Mucosa of descending colon (tissue), 3 donors: ENCODE measurements around the gene CYP19A1. TPM values are rescaled to one million over a fixed set of nuclear protein-coding genes. Genes with fewer than 3 reads are reported as not detected.
A peak's percentile ranks its signal among the peaks of the same experiment; 100 is the strongest.

Experiments
- ATAC-seq: fragments of 200-7000 bp; cut with Tn5 transposase; one replicate; pipeline ENCODE4 v1.9.1; 2020; ENCODE audit warnings: mild to moderate bottlenecking, moderate library complexity
- DNase-seq, 3 donors: peaks; one replicate each; pipeline ENCODE4 v3.0.0-alpha.2; 2020
- H3K36me3 ChIP-seq: fragments of 200-600 bp; one replicate; pipeline ENCODE4 v1.8.0; 2021; ENCODE audit warnings: low read depth, mild to moderate bottlenecking
- H3K4me1 ChIP-seq: fragments of 200-600 bp; one replicate; pipeline ENCODE4 v1.8.0; 2021; ENCODE audit warnings: low read depth, mild to moderate bottlenecking
- H3K4me3 ChIP-seq: fragments of 200-600 bp; one replicate; pipeline ENCODE4 v1.8.0; 2021; ENCODE audit warnings: mild to moderate bottlenecking
- H3K9me3 ChIP-seq: fragments of 200-600 bp; one replicate; pipeline ENCODE4 v1.8.0; 2021; ENCODE audit warnings: mild to moderate bottlenecking
- intact Hi-C, 2 donors: fragments of 100-400 bp; cut with DNase I in 1 of 2; cut with micrococcal nuclease in 1 of 2; formaldehyde crosslinking; loops; one replicate each; pipeline versions ENCODE4 v1.11.0 to v1.11.1; 2022; cut with DNase I, micrococcal nuclease
- total RNA-seq, 3 donors: library from RNA; stranded (reverse); fragmentation: NEBNext Ultra II Directional in 2 of 3; extraction: Animal tissue kit (Norgen Biotek cat#: 25700) in 2 of 3; gene quantifications; one replicate each; pipeline versions ENCODE4 v1.2.1 to v1.2.4, GENCODE V29; 2021 to 2023
- TF ChIP-seq, protein P1 (sequence below): fragments of 200-600 bp; IDR thresholded peaks from one replicate; pipeline ENCODE4 v1.8.0; 2022; ENCODE audit warnings: antibody characterized with exemption, mild to moderate bottlenecking
- donor health status: DM: no; HTN: no; CAD: no; lungs with moderate emphysema.
- donor health status: DM: no; HTN: no; CAD: no.
- donor health status: DM: no; HTN: yes; CAD: no.

The CYP19A1 gene
- total RNA-seq, 3 donors from 2014 or later, result 0.06 to 0.63 (median 0.23) TPM

GRCh38 chr15:51267051-51267702, 71.2 kb downstream of the CYP19A1 start:
- intact Hi-C loops, result loop anchor here in 1 of 2 donors (5.0 kb wide), 1 partner anchor 55 kb away; no protein-coding TSS in a partner anchor
- H3K36me3 ChIP-seq, result no peaks in the 10 kb centered on the region
- TF ChIP-seq, protein P1, sequence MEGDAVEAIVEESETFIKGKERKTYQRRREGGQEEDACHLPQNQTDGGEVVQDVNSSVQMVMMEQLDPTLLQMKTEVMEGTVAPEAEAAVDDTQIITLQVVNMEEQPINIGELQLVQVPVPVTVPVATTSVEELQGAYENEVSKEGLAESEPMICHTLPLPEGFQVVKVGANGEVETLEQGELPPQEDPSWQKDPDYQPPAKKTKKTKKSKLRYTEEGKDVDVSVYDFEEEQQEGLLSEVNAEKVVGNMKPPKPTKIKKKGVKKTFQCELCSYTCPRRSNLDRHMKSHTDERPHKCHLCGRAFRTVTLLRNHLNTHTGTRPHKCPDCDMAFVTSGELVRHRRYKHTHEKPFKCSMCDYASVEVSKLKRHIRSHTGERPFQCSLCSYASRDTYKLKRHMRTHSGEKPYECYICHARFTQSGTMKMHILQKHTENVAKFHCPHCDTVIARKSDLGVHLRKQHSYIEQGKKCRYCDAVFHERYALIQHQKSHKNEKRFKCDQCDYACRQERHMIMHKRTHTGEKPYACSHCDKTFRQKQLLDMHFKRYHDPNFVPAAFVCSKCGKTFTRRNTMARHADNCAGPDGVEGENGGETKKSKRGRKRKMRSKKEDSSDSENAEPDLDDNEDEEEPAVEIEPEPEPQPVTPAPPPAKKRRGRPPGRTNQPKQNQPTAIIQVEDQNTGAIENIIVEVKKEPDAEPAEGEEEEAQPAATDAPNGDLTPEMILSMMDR, result no peak
- DNase-seq, result peak in 1 of 3 donors; percentile 36
- H3K4me3 ChIP-seq, result no peak overlapping the region
- H3K4me1 ChIP-seq, result peaks cover 11% of the 10 kb centered on the region
- H3K9me3 ChIP-seq, result no peaks in the 10 kb centered on the region
- peak; percentile 62 for ATAC-seq

DNA sequence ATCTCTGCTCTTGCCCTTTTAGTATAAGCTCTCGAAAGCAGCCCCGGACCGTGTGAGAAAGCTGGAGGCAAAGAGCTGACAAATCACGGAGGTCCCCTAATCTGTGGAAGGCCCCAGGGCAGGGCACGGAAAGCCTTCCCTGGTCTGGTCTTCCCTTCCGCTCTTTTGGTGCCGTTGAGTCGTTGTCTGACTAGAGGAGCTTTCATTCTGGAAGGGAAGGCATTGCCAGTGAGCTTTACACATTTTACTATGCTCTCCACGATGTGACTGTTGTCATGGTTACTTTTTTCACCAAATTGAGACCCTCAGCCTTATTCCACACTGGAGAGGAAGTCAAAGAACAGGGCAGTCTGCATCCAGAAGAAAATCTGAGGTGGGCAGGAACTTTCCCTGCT, 71.7 kb downstream of the CYP19A1 start:
- Histone ChIP-seq H3K4me3 (no peak overlapping the region), H3K9me3 (no peaks in the 10 kb centered on the region), H3K36me3 (no peaks in the 10 kb centered on the region), H3K4me1 (peaks cover 11% of the 10 kb centered on the region)
- no peak for DNase-seq
- TF ChIP-seq, protein P1, result no peak
- intact Hi-C loops, result loop anchor here in 1 of 2 donors (5.0 kb wide), 1 partner anchor 56 kb away; no protein-coding TSS in a partner anchor
- ATAC-seq, result no peak

DNA sequence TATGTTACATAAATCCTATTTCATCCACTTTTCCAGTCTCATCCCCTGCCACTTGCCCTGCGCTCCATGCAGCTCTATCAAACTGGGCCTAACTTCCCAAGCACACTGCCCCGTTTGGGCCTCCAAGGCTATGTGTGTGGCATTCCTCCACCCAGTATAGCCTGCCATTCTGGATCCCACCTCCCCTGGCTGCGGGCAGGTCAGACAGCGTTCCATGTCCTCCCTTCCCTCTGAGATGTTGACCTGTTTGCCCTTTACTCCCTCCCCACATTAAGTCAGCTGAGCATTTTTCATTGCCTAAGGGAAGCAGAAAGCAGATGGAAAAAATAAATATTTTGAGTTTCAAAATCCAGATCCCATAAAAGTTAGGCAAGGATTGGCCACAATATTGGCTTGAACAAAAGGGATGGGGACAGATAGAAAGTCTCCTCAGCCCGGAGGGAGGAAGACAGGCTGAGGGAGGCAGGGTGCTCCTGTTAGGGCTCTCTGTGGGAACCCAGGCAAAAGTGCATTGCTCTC, 73.3 kb downstream of the CYP19A1 start:
- no peaks in the 10 kb centered on the region for H3K9me3 ChIP-seq
- no peak for DNase-seq
- intact Hi-C loops, result loop anchor here in 1 of 2 donors (5.0 kb wide), 1 partner anchor 57 kb away; no protein-coding TSS in a partner anchor
- TF ChIP-seq, protein P1, result no peak
- peaks cover 11% of the 10 kb centered on the region for H3K4me1 ChIP-seq
- ATAC-seq, result peak; percentile 25
- no peak overlapping the region for H3K4me3 ChIP-seq
- no peaks in the 10 kb centered on the region for H3K36me3 ChIP-seq

DNA sequence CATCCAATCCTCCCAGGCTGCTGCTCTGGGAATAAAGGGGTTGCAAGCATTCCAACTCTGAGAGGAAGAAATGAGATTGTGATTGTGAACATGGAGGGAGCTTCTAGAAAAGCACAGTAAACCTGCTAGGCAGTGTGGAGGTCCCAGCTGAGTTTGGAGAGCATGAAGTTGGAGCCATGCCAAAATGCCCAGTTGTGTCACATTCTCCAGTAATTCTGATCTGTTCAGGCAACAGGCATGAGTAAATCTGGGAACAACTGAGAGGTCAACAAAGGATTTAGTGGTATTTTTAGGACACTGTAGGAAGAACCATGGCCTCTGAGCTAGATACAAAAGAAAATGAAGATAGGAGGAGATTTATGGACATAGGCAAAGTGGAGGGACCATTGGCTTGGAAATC, 74.7 kb downstream of the CYP19A1 start:
- intact Hi-C loops, result no loop called here
- DNase-seq (no peak), ATAC-seq (no peak)
- H3K4me1 ChIP-seq, result peaks cover 11% of the 10 kb centered on the region
- H3K36me3 ChIP-seq, result no peaks in the 10 kb centered on the region
- TF ChIP-seq, protein P1, result no peak
- no peak overlapping the region for H3K4me3 ChIP-seq
- no peaks in the 10 kb centered on the region for H3K9me3 ChIP-seq

- ATAC-seq (no peak), DNase-seq (no peak)
- intact Hi-C loops, result no loop called here
- Histone ChIP-seq H3K9me3 (no peaks in the 10 kb centered on the region), H3K4me1 (peaks cover 11% of the 10 kb centered on the region), H3K4me3 (no peak overlapping the region), H3K36me3 (no peaks in the 10 kb centered on the region)
- TF ChIP-seq, protein P1, result no peak
Observed at GRCh38 chr15:51263116-51263515, 75.3 kb downstream of the CYP19A1 start.
